SHP77 treated with DMSO at 0.1 percent for 48 hours (cell line): ENCODE data around the gene OSGEPL1.
A peak's percentile ranks its signal among the peaks of the same experiment; 100 is the strongest.
"Not testable (repeated sequence)": the region's sequence is repeated elsewhere in the genome, so short reads cannot be mapped to it uniquely, and the experiment has no call there.

Experiments
- DNase-seq: peaks from one replicate; lab custom pipeline; 2025; lab: John Stamatoyannopoulos, UW

OSGEPL1 gene

GRCh38 chr2:189751080-189751658 is 11.4 kb downstream of the OSGEPL1 start:
- peak; percentile 3 for DNase-seq

GRCh38 chr2:189729430-189729829 is 33.2 kb downstream of the OSGEPL1 start:
- DNase-seq: no peak

GRCh38 chr2:189726849-189727248 is 35.7 kb downstream of the OSGEPL1 start:
- no peak for DNase-seq

GRCh38 chr2:189726271-189726670 is 36.3 kb downstream of the OSGEPL1 start:
- DNase-seq: no peak

GRCh38 chr2:189723192-189723591 is 39.4 kb downstream of the OSGEPL1 start:
- no peak for DNase-seq

- DNase-seq: no peak
Measured at GRCh38 chr2:189719571-189719970, 43.0 kb downstream of the OSGEPL1 start.

- not testable (repeated sequence) for DNase-seq
Measured at GRCh38 chr2:189717593-189717992, 45.0 kb downstream of the OSGEPL1 start.

- no peak for DNase-seq
Measured at GRCh38 chr2:189709501-189710221, 52.9 kb downstream of the OSGEPL1 start.

GRCh38 chr2:189702071-189702470 is 60.5 kb downstream of the OSGEPL1 start:
- DNase-seq: no peak

- no peak for DNase-seq
Measured at GRCh38 chr2:189700681-189701080, 61.9 kb downstream of the OSGEPL1 start.

GRCh38 chr2:189698020-189698887 is 64.3 kb downstream of the OSGEPL1 start:
- peak; percentile 10 for DNase-seq
